ENCODE results near the gene STAM2.
"Not testable (repeated sequence)": the region's sequence is repeated elsewhere in the genome, so short reads cannot be mapped to it uniquely, and the experiment has no call there.

Gene STAM2

DNA sequence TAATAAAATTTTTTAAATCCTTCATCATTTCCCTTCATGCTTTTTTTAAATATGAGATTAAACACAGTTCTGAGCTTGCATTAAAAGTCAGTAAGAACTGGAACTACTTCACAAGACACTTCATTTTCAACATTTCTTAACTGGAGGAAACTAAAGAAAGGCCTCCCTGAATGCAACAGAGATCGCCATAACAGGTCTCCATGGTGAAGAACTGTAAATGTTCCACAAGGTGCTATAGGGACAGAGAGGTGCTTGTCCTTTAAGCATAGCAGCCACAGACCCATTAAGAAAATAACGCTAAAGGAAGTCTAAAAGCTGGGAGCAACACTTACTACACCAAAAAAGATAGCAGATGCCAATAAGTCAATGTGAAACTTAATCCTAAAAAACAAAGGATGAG, 8.5 kb downstream of the STAM2 start:
- TF ChIP-seq, protein P1, sequence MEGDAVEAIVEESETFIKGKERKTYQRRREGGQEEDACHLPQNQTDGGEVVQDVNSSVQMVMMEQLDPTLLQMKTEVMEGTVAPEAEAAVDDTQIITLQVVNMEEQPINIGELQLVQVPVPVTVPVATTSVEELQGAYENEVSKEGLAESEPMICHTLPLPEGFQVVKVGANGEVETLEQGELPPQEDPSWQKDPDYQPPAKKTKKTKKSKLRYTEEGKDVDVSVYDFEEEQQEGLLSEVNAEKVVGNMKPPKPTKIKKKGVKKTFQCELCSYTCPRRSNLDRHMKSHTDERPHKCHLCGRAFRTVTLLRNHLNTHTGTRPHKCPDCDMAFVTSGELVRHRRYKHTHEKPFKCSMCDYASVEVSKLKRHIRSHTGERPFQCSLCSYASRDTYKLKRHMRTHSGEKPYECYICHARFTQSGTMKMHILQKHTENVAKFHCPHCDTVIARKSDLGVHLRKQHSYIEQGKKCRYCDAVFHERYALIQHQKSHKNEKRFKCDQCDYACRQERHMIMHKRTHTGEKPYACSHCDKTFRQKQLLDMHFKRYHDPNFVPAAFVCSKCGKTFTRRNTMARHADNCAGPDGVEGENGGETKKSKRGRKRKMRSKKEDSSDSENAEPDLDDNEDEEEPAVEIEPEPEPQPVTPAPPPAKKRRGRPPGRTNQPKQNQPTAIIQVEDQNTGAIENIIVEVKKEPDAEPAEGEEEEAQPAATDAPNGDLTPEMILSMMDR (IDR thresholded peaks at IDR 0.05; ENCODE audit: extremely low read depth, missing control alignments), result no peak
- DNase-seq (ENCODE audit: low spot score), result no peak

DNA sequence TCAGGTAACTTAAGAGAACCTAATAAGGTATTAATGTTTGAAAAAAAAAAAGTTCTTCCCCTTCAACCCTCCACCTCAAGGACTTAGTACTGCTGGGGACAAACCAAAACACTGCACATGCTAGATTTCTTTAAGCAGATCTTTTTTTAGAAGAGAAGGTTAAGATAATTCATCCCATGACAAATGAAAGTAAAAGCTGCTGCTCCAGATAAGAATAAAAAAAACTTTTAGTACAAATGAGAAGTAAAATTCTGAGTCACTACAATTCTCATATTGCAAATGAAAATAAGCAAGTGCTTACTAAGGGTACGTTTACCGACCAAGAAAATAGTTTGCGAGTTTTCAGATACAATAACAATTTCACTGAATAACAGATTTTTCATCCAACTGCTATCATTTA, 8.9 kb downstream of the STAM2 start:
- DNase-seq (ENCODE audit: low spot score), result peak; percentile 69
- TF ChIP-seq, protein P1 (IDR thresholded peaks at IDR 0.05; ENCODE audit: extremely low read depth, missing control alignments), result no peak

DNA sequence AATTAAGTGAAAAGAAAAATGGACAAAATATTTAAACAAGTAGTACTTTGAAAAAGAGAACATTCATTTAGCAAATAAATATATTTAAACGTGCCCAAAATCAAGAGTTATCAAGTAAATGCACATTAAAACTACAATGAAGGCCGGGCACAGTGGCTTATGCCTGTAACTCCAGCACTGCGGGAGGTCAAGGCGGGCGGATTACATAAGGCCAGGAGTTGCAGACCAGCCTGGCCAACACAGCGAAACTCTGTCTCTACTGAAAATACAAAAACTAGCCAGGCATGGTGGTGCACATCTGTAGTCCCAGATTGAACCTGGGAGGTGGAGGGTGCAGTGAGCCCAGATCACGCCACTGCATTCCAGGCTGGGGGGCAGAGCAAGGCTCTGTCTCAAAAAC, 9.8 kb downstream of the STAM2 start:
- DNase-seq (ENCODE audit: low spot score), result no peak
- TF ChIP-seq, protein P1 (IDR thresholded peaks at IDR 0.05; ENCODE audit: extremely low read depth, missing control alignments), result no peak

DNA sequence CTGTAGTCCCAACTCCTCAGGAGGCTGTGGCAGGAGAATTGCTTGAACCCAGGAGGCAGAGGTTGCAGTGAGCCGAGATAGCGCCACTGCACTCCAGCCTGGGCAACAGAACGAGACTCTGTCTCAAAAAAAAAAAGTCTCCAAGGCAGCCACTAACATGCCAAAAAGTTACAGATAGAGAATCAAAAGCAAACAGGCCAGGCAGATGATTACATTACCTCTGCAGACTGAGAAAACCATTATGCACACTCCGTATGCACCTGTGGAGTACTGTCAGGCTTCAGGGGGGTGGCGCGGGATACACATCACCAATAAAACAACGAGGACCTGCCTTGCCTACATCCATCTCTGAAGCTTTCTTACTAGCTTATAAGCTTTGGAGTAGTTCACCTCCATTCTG, 10.3 kb downstream of the STAM2 start:
- TF ChIP-seq, protein P1 (IDR thresholded peaks at IDR 0.05; ENCODE audit: extremely low read depth, missing control alignments), result no peak
- DNase-seq (ENCODE audit: low spot score), result no peak

DNA sequence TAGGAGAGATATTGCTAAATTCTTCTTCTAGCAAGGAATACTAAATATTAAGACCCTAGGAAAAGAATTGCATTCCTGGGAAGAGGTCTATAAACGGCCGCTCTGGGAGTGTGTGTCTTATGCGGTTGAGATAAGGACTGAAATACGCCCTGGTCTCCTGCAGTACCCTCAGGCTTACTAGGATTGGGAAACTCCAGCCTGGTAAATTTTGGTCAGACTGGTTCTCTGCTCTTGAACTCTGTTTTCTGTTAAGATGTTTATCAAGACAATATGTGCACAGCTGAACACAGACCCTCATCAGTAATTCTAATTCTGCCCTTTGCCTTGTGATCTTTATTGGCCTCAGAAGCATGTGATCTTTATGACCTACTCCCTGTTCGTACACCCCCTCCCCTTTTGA, 11.9 kb downstream of the STAM2 start:
- DNase-seq (ENCODE audit: low spot score), result not testable (repeated sequence)

DNA sequence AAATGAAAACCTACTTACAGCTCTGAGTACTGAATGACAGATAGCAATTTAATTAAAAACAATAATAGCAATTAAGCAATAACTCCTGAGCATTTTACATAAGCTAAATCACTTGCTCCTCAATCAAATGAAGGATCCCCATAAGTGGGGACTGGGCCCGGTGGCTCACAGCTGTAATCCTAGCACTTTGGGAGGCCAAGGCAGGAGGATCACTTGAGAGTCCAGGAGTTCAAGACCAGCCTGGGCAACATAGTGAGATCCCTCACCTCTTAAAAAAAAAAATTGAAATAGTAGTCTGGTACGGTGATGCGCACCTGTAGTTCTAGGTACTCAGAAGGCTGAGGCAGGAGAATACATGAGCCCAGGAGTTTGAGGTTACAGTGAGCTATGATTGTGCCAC, 13.4 kb downstream of the STAM2 start:
- no peak for DNase-seq (ENCODE audit: low spot score)
- TF ChIP-seq, protein P1 (IDR thresholded peaks at IDR 0.05; ENCODE audit: extremely low read depth, missing control alignments), result no peak

DNA sequence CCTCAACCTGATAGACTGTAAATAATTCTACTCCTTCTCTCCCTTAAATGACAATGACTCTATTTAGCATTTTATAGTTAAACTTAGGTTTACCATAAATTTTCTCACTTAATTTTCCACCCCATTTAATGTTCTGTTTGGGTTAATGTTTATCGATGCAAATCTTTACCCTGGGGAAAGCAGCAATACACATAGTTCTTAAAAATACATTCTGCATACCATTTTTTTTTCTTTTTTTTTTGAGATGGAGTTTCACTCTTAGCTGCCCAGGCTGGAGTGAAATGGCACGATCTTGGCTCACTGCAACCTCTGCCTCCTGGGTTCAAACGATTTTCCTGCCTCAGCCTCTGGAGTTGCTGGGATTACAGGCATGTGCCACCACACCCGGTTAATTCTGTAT, 14.0 kb downstream of the STAM2 start:
- TF ChIP-seq, protein P1 (IDR thresholded peaks at IDR 0.05; ENCODE audit: extremely low read depth, missing control alignments), result no peak
- no peak for DNase-seq (ENCODE audit: low spot score)

DNA sequence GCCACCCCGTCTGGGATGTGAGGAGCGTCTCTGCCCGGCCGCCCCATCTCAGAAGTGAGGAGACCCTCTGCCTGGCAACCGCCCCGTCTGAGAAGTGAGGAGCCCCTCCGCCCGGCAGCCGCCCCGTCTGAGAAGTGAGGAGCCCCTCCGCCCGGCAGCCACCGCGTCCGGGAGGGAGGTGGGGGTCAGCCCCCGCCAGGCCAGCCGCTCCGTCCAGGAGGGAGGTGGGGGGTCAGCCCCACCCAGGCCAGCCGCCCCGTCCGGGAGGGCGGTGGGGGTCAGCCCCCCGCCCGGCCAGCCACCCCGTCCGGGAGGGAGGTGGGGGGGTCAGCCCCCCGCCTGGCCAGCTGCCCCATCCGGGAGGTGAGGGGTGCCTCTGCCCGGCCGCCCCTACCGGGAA, 15.2 kb downstream of the STAM2 start:
- DNase-seq (ENCODE audit: low spot score), result not testable (repeated sequence)

DNA sequence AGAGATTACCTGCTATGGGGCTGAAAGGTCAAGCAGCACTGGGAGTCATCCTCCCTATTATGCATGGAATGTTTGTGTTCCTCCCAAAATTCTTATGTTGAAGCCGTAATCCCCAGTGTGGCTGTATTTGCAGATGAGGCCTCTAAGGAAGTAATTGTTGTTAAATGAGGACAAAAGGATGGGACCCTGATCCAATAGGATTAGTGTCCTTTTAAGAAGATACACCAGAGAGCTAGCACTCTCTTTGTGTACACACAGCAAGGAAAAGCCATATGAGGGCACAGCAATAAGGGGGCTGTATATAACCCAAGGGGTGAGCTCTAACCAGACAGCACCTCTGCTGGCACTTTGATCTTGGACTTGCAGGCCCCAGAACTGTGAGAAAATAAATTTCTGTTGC, 18.3 kb downstream of the STAM2 start:
- TF ChIP-seq, protein P1 (IDR thresholded peaks at IDR 0.05; ENCODE audit: extremely low read depth, missing control alignments), result no peak
- no peak for DNase-seq (ENCODE audit: low spot score)

Data from GM20000 (cell line).